ENCODE data around the gene CHRM4.

CHRM4 gene

DNA sequence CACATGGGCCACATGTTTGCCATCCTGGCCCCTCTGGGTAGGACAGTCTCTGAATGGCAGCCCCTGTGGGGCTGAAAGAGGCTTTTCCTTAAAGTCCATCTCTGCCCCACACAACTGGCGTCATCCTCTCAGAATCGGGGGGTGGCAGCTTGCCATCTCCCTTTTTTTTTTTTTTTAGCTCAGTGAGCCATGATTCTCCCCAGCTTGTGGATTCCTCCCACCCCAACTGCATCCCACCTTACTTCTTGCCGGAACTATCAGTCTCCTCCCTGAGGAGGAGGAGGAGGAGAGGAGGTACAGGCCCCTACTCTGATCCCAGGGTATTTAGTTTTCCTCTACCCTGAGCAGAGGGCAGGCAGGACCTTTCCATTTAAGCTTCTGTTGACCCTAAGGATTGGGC, 40.9 kb downstream of the CHRM4 start:
- DNase-seq (ENCODE audit: low read depth in 3 of 3, low spot score in 1 of 3): no peak

DNA sequence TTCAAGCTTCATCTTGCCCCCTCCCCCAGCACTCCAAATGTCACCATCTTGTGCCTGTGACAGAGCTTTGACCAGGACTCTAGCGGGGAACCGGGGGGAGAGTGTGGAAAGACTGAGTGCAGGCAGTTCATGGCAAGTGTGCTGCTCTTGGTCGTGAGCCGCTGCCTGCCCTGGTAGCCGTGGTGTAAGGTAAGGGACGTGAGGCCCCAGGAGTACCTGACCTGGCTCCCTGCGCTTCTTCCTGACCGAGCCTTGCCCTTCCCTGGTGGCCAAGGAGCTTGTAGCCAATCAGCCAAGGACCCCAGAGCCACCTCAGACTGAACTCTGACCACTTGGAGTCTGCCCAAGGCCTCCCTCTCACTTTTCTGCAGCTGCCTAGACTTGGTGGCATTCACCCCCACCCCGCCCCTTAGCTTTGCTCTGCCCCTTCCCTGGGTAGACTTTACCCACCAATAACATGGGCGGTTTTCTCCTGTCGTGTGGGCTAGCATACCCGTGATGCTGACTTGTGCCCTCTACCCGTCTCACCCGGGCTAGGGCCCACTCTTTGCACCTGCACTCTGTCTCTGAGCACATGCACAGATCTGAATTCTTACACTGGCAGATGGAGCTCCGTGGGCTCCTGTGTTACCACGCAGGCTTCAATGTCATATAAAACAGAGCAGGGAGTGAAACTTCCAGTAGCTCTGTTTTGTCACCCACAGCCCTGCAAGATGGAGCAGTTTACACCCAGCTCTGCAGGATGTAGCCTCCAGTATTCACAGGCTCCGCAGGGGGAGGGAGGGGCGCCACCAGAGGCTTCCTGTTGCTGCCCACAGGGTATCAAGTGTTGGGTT, 42.8 kb downstream of the CHRM4 start:
- peak in 1 of 3 donors; percentile 35 for DNase-seq (ENCODE audit: low read depth in 3 of 3, low spot score in 1 of 3)

DNA sequence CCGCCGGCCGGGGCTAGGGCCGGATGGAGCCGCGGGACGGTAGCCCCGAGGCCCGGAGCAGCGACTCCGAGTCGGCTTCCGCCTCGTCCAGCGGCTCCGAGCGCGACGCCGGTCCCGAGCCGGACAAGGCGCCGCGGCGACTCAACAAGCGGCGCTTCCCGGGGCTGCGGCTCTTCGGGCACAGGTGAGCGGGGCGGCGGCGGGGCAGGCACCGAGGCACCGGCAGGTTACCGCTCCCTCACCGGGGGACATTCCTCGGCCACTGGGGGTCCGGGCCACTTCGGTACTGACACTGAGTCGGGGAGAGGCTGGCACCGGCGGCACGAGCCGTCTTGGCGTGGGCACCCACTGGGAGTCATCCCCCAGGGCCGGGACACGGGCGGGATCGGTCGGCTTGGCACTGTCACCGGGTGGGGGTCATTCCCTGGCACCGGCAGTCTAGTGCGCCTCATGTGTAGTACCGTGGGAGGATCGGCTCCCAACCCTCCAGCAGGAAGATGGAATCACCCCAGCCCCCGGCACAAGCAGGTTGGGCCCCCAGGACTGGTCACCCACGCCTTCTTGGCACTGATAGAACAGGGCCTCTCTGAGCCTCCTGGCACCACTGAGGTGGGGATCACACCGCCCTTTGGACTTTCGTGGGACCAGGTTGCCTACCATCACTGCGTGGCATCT, 43.8 kb downstream of the CHRM4 start:
- no peak for DNase-seq (ENCODE audit: low read depth in 3 of 3, low spot score in 1 of 3)

DNA sequence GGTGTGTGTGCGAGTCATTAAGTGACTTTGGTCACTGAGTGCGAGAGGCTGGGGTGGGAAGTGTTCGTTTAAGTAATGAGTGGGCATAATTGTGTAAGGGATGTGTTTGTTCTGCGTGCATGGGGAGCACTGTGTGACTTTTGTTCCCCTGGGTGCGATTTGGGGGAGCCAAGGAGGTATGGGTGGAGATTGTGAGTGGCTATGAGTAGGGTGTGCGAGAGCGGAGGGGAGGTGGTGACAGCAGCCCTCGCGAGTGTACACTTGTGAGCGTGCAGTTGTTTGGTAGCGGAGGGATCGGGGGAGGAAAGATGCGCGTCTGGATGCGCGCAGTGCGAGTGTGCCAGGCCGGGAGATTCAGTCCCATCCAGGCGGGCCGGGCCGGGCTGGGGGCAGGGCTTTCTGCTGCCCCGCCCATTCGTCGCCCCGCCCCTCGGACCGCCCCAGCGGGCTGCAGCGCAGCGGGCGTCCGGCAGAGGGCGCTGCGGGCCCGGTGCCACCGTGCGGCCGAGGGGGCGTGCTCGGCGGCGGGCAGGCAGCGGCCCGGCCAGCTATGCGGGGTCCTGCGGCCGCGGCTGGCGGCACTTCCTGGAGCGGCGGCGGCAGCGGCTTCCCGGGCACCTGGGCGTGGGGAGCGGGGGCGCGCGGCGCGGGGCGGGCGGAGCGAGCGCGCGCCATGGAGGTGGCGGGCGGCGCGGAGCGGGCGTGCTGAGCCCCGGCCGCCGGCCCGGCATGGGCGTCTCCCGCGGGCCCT, 44.5 kb downstream of the CHRM4 start, which contains the start of gene DGKZ:
Gene DGKZ (plus strand): TSS at position 578 of the 751 bp plus-strand sequence. CDS start 197 bp downstream, outside the sequence.
- peak; percentile 82 to 91 (median 89) for DNase-seq (ENCODE audit: low read depth in 3 of 3, low spot score in 1 of 3)

DNA sequence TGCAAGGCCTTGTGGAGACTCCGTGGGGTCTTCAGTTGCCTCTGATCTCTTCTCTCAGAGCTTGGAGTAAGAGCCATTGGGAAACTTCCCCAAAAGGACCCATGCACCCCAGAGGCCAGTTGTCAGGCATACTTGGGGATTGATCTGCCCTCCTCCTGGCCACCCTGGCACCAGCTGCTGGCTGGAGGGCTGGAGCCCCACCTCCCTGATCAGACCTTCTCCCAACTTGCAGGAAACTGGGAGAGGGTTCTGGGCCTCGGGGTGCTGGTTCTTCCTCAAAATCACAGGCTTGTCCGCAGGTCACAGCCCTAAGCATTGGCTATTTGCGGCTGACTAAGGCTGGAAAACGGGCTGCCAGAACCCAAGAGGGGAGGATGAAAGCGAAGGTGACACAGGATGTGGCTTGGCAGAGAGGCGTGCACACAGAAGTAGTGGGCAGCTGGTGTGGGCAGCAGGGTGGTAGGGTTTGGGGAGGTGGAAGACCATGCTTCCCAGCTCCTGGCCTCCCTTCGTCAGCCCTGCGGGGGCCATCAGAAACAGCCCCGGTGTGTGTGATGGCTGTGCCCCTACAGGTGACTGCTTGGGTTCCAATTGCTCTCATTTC, 45.6 kb downstream of the CHRM4 start:
- no peak for DNase-seq (ENCODE audit: low read depth in 3 of 3, low spot score in 1 of 3)

DNA sequence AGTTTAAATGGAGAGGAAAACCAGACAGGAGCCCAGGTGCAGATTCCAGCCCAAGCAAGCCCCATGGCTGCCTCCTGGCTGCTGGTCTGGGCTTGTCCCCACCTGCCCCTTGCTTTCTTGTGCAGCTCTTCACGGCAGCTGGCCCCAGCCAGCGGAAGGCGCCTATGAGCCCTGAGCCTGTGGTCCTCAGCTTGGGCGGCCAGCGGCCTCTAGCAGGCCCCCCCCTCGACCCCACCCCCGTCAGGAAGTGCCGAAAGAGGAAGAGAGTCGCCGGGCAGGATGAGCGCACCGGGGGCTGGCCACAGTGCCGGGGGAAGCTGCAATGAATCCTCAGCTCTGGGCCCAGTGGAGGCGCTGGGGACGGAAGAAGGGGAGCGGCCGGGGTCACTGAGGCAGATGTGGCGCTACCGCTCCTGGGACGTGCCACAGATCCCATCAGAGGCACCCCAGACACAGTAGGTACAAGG, 46.4 kb downstream of the CHRM4 start:
- no peak for DNase-seq (ENCODE audit: low read depth in 3 of 3, low spot score in 1 of 3)

DNA sequence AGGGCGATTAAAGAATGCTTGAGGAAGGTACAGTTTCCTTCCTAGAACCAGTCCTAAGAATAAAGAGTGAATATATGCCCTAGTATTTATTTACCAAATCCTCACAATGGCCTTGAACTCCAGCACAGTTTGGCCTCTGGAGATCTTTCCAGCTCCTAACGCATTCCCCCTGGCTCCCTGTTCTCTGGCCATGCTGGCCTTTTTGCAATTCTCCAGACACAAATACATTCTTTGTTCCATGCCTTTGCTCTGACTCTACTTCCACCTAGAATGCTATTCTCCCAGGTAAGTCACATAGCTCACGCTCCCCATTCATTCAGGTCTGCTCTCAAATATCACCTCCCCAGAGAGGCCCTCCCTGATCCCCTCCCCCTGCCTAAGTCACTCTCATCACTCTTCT, 48.1 kb downstream of the CHRM4 start:
- DNase-seq (ENCODE audit: low read depth in 3 of 3, low spot score in 1 of 3): no peak

DNA sequence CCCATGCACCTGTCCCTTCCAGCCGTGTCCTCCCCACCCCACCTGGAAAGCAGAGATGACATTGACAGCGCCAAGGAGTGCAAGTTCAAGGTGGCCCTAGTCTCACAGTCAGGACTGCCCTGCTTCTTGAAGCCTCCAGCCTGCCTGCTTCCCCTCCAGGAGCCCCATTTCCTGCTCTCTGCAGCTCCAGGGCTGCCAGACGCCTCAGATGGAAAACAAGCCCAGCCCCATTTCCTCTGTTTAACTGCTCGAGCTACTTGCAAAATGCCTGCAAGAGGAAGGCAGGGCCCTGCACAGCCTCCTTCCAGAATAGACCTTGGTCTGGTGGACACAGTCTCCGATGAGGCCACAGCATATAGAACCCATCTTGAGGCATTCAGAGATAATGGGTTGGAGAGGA, 49.3 kb downstream of the CHRM4 start:
- no peak for DNase-seq (ENCODE audit: low read depth in 3 of 3, low spot score in 1 of 3)

DNA sequence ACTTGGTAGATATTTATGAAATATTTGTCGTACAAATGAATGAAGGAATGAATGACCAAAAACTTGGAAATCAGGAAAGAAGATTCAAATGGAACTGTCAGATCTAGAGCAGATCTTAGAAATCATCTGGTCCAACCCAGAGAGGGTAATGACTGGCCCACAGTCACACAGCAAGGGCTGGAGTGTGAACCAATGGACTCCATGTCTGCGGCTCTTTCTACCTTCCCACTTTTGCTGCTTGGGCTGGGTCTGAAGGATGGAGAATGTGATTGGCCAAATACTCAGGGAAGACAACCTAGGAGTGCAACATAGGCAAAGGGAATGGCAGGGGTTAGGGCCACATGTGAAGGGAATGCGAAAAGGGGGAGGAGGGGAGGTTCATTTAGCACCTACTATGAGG, 50.1 kb downstream of the CHRM4 start:
- no peak for DNase-seq (ENCODE audit: low read depth in 3 of 3, low spot score in 1 of 3)

DNA sequence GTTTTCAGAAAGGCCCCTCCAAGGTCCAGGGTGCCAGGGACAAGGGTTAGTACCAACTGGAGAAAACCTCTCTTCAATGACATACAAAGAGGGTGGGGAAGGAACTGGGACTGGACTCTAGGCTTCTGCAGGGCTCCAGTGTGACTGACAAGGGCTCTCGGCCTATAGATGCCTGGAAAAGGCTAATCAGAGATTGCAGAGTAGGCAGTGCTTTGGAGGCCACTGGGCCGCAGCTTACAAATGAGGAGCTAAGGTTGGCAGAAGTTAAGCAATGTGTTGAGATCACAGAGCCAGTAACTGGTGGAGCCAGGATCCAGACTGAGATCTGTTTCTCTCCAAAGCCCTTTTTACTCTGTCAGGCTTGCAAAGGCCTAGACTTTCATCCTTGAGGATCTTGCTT, 51.8 kb downstream of the CHRM4 start:
- DNase-seq (ENCODE audit: low read depth in 3 of 3, low spot score in 1 of 3): no peak

DNA sequence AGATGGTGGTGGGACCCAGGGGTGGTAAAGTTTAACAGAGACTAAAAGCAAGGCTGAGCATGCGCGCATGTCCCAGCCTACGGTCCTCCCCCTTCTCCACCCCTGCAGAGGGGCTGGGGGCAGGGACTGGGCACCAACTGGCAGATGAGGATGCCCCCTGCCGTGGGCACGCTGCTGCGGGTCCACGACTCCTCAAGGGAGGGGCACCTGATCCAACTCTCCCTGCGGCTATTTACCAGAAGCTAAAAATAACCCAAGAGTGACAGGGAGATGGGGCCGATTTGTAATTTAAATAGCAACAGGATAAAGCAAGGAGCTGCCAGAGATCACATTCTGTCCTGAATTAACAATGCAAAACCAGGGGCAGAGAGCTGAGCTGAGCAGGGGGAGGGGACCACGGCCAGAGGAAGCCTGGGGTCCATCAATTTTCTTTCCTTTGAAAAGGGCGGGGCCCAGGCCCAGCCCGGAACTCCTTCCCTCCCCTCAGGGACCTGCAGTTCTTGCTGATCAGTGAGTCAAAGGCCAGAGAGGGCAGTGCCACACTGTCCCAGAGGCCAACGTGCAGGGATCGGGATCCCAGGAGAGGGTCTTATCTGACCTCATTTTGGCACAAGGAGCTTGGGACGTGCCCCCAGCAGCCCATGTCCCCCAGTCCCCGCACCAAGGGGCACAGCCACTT, 52.4 kb downstream of the CHRM4 start:
- no peak for DNase-seq (ENCODE audit: low read depth in 3 of 3, low spot score in 1 of 3)

DNA sequence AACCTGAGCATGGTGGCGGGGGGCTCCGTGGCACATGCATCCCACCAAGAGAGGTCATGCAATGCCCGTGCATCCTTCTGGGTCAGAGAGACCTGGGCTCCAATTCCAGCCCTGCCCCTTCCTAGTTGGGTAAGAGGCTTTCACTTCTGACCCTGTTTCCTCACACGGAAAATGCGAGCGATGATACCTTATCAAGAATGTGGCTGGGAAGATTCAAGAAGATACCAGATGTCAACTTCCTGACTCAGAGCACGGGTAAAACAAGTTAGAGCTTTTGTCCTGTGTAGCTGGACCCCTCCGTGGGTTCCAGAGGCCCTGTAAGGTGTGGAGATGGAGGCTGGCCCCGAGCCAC, 53.0 kb downstream of the CHRM4 start:
- DNase-seq (ENCODE audit: low read depth in 3 of 3, low spot score in 1 of 3): no peak

DNA sequence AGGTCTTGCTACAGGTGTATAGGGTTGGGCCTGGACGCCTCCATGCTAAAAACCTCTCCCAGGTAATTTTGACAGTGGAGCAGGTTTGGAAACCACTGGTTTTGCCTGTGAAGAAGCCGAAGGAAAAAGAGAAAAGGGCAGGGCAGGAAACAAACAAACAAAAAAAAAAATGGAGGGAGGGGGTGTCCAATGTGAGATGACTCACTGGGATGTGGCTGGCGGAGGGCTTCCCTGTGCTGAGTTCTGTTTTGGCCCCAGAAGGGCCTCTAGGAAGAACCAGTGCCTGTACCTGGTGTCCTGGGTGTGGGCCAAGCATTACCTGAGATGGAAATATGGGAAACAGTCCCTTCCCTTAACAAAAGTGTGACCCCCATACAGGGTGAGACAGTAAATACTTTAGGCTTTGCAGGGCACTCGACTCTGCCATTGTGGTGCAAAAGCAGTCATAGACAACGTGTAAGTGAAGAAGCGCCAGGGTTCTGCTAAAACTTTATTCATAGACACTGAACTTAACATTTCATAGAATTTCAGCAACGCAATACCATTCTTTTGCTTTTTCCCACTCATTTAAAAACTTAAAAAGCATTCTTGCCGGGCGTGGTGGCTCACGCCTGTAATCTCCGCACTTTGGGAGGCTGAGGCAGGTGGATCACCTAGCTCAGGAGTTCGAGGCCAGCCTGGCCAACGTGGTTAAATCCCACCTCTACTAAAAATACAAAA, 53.8 kb downstream of the CHRM4 start:
- no peak for DNase-seq (ENCODE audit: low read depth in 3 of 3, low spot score in 1 of 3)

DNA sequence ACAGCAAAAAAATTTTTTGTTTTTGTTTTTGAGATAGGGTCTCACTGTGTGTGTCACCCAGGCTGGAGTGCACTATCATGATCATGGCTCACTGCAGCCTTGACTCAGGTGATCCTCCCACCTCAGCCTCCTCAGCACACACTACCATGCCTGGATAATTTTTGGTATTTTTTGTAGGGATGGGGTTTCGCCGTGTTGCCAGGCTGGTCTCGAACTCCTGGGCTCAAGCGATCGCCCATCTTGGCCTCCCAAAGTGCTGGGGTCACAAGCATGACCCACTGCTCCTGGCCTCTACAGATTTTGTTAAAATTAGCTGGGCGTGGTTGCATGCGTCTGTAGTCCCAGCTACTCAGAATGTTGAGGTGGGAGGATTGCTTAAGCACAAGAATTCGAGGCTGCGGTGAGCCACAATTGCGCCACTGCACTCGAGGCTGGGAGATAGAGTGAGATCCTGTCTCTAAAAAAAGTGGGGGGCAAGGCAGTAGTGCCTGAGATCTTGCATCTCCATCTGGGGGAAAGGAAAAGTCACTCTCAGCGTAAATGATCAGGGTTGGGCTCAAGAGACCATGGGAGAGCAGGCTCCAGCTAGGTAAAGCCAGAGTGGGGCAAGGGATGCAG, 54.9 kb downstream of the CHRM4 start:
- no peak for DNase-seq (ENCODE audit: low read depth in 3 of 3, low spot score in 1 of 3)

DNA sequence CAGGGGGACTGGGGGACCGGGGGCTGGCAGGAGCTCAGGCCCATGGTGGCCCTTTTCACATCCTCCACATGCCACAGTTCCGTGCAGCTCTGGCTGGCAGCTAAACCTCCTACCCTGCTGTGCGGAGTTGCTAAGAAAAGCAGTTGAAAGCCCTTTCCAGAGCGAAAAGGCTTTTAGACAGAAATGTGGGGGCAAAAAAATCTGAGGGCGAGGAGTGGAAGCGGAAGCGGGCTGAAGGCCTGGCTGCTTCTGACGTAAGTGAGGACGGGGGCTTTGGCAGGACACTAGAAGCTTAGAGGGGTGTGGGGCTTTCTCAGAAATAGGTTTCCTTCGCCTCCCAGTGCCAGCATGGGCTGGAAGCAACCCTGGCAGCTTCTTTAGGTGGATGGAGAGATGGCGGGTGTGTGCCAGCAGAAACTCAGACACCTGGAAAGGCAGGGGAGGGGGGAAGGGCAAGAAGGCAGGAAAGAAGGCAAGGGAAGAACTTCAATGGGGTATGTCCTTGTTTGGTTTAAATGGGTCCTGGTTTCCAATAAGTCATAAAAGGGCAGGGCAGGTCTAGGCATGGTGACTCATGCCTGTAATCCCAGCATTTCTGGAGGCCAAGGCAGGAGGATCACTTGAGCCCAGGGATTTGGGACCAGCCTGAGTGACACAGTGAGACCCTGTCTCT, 55.5 kb downstream of the CHRM4 start:
- no peak for DNase-seq (ENCODE audit: low read depth in 3 of 3, low spot score in 1 of 3)

DNA sequence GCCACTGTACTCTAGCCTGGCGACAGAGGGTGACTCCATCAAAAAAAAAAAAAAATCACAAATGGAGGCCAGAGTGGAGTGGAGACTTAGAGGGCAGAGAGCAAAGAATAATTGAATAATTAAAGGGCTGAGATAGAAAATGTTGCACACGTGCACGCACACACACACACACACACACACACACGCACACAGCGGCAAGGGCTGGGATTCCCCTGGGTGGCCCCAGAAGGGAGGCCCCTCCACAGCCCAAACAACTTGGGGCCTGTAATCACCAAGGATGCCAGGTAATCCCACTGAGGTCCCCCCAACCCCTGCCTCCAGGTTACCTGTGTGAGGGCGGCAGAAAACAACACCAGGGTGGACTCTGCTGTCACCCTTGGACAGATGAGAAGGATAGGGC, 56.3 kb downstream of the CHRM4 start:
- DNase-seq (ENCODE audit: low read depth in 3 of 3, low spot score in 1 of 3): no peak

DNA sequence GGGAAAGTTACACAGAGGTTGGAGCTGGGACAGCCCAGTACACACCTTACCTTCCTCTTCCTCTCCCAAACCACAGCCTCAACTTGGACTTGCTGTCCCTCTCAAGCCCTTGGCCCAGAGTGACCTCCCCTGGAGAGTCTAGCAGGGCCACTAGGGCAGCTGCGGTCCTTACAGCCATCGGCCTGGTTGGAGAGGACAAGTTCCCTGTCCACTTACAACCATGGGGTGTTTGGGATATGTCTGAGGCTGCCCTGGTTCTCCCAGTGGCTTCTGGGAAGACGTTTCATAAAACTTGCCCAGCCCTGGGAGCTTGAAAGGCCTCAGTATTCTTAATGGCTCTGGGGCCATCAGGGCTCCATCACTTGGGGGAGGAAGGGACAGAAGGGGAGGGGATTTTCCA, 57.4 kb downstream of the CHRM4 start:
- no peak for DNase-seq (ENCODE audit: low read depth in 3 of 3, low spot score in 1 of 3)
